ENCODE results near the gene FCHSD2.

FCHSD2 gene

GRCh38 chr11:72824811-72825505 is 317.2 kb downstream of the FCHSD2 start:
- FAIRE-seq (peak; percentile 14), DNase-seq (ENCODE audit: insufficient read length) (no peak)
- TF ChIP-seq TAF1 (IDR thresholded peaks at IDR 0.05; ENCODE audit: borderline replicate concordance, low read depth, low read length), result no peak
- no peak; the same call in none of the 2 replicates for TF ChIP-seq POLR2A (IDR thresholded peaks at IDR 0.05; ENCODE audit: low read depth, low read length)
- TF ChIP-seq POLR2AphosphoS5 (IDR thresholded peaks at IDR 0.05; ENCODE audit: low read depth, low read length), result peak; percentile 31

- TF ChIP-seq POLR2AphosphoS5 (IDR thresholded peaks at IDR 0.05; ENCODE audit: low read depth, low read length), result no peak; the same call in none of the 2 replicates
- peak; percentile 41; the same call in 1 of the 2 replicates for TF ChIP-seq POLR2A (IDR thresholded peaks at IDR 0.05; ENCODE audit: low read depth, low read length)
- DNase-seq (ENCODE audit: insufficient read length) (no peak), FAIRE-seq (peak; percentile 38)
Observed at GRCh38 chr11:72824020-72824419, 318.1 kb downstream of the FCHSD2 start.

GRCh38 chr11:72823105-72823804 is 318.9 kb downstream of the FCHSD2 start:
- DNase-seq (ENCODE audit: insufficient read length), result no peak
- no peak for FAIRE-seq

GRCh38 chr11:72821920-72822799 is 320.0 kb downstream of the FCHSD2 start:
- peak; percentile 79 for DNase-seq (ENCODE audit: insufficient read length)
- peak; percentile 81 for FAIRE-seq
- TF ChIP-seq POLR2A (IDR thresholded peaks at IDR 0.05; ENCODE audit: low read depth, low read length), result peak; percentile 65; the same call in 1 of the 2 replicates
- 0 out of 2 replicates have a peak, but pooled peaks have one; percentile 44 for TF ChIP-seq POLR2AphosphoS5 (IDR thresholded peaks at IDR 0.05; ENCODE audit: low read depth, low read length)
- no peak for TF ChIP-seq TAF1 (IDR thresholded peaks at IDR 0.05; ENCODE audit: borderline replicate concordance, low read depth, low read length)

More at GRCh38 chr11:72823105-72823804, 318.9 kb downstream of the FCHSD2 start:
- no peak for TF ChIP-seq POLR2A (IDR thresholded peaks at IDR 0.05; ENCODE audit: low read depth, low read length)
- no peak for TF ChIP-seq POLR2AphosphoS5 (IDR thresholded peaks at IDR 0.05; ENCODE audit: low read depth, low read length)
- no peak for TF ChIP-seq TAF1 (IDR thresholded peaks at IDR 0.05; ENCODE audit: borderline replicate concordance, low read depth, low read length)

DNA sequence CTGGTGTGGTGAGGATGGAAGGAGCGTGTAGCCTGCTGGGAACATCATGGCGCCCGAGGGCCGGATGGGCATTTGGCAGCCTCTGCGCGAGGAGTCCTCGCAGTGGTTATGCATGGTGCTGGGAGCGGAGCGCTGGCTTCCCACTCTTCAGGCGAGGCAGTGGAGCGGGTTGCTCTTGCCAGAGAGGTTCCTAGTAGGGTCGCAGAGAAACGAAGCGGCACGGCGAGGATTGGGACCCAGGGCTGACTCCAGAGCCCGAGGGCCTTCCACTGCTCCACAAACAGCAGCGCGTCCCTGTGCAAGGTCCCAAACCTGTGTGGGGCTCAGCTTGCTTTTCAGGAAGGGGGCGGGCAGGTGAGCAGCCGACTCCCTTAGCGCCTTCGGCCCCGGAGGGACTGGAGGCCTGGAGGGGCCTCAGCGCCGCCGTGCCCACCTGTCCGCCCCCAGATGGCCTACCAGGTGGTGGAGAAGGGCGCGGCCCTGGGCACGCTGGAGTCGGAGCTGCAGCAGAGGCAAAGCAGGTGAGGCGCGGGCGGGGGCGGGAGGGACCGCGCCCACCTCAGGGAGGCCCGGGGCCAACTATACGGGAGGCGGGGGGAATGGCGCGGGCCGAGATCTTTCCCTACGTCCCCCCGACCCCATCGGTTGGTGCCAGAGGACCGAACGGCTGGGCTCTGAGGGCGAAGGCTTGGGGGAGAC is 320.7 kb downstream of the FCHSD2 start:
- no peak for TF ChIP-seq POLR2A (IDR thresholded peaks at IDR 0.05; ENCODE audit: low read depth, low read length)
- TF ChIP-seq POLR2AphosphoS5 (IDR thresholded peaks at IDR 0.05; ENCODE audit: low read depth, low read length), result peak; percentile 1; the same call in 1 of the 2 replicates
- FAIRE-seq (no peak), DNase-seq (ENCODE audit: insufficient read length) (no peak)

GRCh38 chr11:72820439-72821139 is 321.5 kb downstream of the FCHSD2 start:
- no peak for FAIRE-seq

GRCh38 chr11:72818971-72819370 is 323.1 kb downstream of the FCHSD2 start:
- FAIRE-seq, result no peak

More at GRCh38 chr11:72820439-72821139, 321.5 kb downstream of the FCHSD2 start:
- DNase-seq (ENCODE audit: insufficient read length), result no peak
- TF ChIP-seq POLR2A (IDR thresholded peaks at IDR 0.05; ENCODE audit: low read depth, low read length) (no peak), POLR2AphosphoS5 (IDR thresholded peaks at IDR 0.05; ENCODE audit: low read depth, low read length) (no peak), TAF1 (IDR thresholded peaks at IDR 0.05; ENCODE audit: borderline replicate concordance, low read depth, low read length) (no peak)

GRCh38 chr11:72817966-72818365 is 324.2 kb downstream of the FCHSD2 start:
- DNase-seq (ENCODE audit: insufficient read length) (no peak), FAIRE-seq (no peak)
- TF ChIP-seq POLR2A (IDR thresholded peaks at IDR 0.05; ENCODE audit: low read depth, low read length) (no peak), POLR2AphosphoS5 (IDR thresholded peaks at IDR 0.05; ENCODE audit: low read depth, low read length) (no peak), TAF1 (IDR thresholded peaks at IDR 0.05; ENCODE audit: borderline replicate concordance, low read depth, low read length) (no peak)

More at GRCh38 chr11:72818971-72819370, 323.1 kb downstream of the FCHSD2 start:
- DNase-seq (ENCODE audit: insufficient read length), result no peak
- TF ChIP-seq TAF1 (IDR thresholded peaks at IDR 0.05; ENCODE audit: borderline replicate concordance, low read depth, low read length) (no peak), POLR2AphosphoS5 (IDR thresholded peaks at IDR 0.05; ENCODE audit: low read depth, low read length) (no peak), POLR2A (IDR thresholded peaks at IDR 0.05; ENCODE audit: low read depth, low read length) (no peak)

GRCh38 chr11:72816404-72816990 is 325.6 kb downstream of the FCHSD2 start:
- TF ChIP-seq POLR2AphosphoS5 (IDR thresholded peaks at IDR 0.05; ENCODE audit: low read depth, low read length), result no peak
- no peak for TF ChIP-seq POLR2A (IDR thresholded peaks at IDR 0.05; ENCODE audit: low read depth, low read length)
- no peak for TF ChIP-seq TAF1 (IDR thresholded peaks at IDR 0.05; ENCODE audit: borderline replicate concordance, low read depth, low read length)
- DNase-seq (ENCODE audit: insufficient read length) (no peak), FAIRE-seq (no peak)

- TF ChIP-seq TAF1 (IDR thresholded peaks at IDR 0.05; ENCODE audit: borderline replicate concordance, low read depth, low read length) (no peak), POLR2A (IDR thresholded peaks at IDR 0.05; ENCODE audit: low read depth, low read length) (no peak), POLR2AphosphoS5 (IDR thresholded peaks at IDR 0.05; ENCODE audit: low read depth, low read length) (no peak)
- no peak for FAIRE-seq
- DNase-seq (ENCODE audit: insufficient read length), result no peak
Observed at GRCh38 chr11:72815110-72815618, 327.0 kb downstream of the FCHSD2 start.

All from GM12892 (cell line).